ENCODE measurements around the gene ALDH18A1. TPM values are rescaled to one million over a fixed set of nuclear protein-coding genes. Genes with fewer than 3 reads are reported as not detected.

Gene ALDH18A1
- total and polyA plus RNA-seq, 2 donors (not counting 1 experiment from before 2014, with no cell fraction given) = 12.4 to 27.6 TPM

- ChIA-PET POLR2A (no interaction called here), CTCF (no interaction called here)
- Histone ChIP-seq H3K9me3 (ENCODE audit: control extremely low read depth in 1 of 3, control insufficient read depth in 2 of 3, insufficient read depth in 1 of 3, low read length in 2 of 3) (no peaks in the 10 kb centered on the region), H3K4me3 (ENCODE audit: control extremely low read depth in 1 of 5, extremely low read depth in 1 of 5, insufficient read depth in 1 of 5, low read depth in 2 of 5, low read length in 4 of 5) (no peak overlapping the region), H2AFZ (ENCODE audit: insufficient read depth, low read depth, low read length, poor library complexity, severe bottlenecking) (no peak overlapping the region), H4K20me1 (ENCODE audit: control insufficient read depth, insufficient read depth, low read length, poor library complexity, severe bottlenecking) (no peaks in the 10 kb centered on the region), H3K27ac (ENCODE audit: low read length in 2 of 2) (no peak overlapping the region), H3K27me3 (replicated peaks in 1 of 4; ENCODE audit: control extremely low read depth in 1 of 4, control insufficient read depth in 3 of 4, insufficient read depth in 4 of 4, low read length in 3 of 4) (peaks cover 0 to 13% (median 0%) of the 10 kb centered on the region in 4 experiments), H3K79me2 (ENCODE audit: control insufficient read depth, insufficient read depth, low read length) (no peaks in the 10 kb centered on the region), H3K4me2 (replicated peaks; ENCODE audit: low read depth, low read length, poor library complexity, severe bottlenecking) (no peak overlapping the region), H3K4me1 (ENCODE audit: control insufficient read depth in 2 of 2, insufficient read depth in 2 of 2, low read length in 2 of 2) (peaks cover 8 to 11% of the 10 kb centered on the region in 2 donors), H3K36me3 (replicated peaks in 1 of 2; ENCODE audit: control extremely low read depth in 1 of 2, control insufficient read depth in 1 of 2, extremely low read depth in 1 of 2, insufficient read depth in 2 of 2, low read length in 1 of 2) (no peaks in the 10 kb centered on the region), H3K9ac (ENCODE audit: low read length) (no peak overlapping the region)
- Mint-ChIP-seq H3K4me3 (no peak overlapping the region), H3K27me3 (peaks cover 10% of the 10 kb centered on the region), H3K27ac (no peak overlapping the region), H3K4me1 (peaks cover 16% of the 10 kb centered on the region), H3K9me3 (ENCODE audit: insufficient read depth) (no peaks in the 10 kb centered on the region)
- WGBS (ENCODE audit: insufficient coverage) = 100% methylated on average over 5 of the region's 7 CpGs
- intact Hi-C loops (cut with micrococcal nuclease) = loop anchor here (5.0 kb wide), 1 partner anchor 1933 kb away; the partner anchor contains the start of genes MMS19 and UBTD1
- TF ChIP-seq, protein P1, sequence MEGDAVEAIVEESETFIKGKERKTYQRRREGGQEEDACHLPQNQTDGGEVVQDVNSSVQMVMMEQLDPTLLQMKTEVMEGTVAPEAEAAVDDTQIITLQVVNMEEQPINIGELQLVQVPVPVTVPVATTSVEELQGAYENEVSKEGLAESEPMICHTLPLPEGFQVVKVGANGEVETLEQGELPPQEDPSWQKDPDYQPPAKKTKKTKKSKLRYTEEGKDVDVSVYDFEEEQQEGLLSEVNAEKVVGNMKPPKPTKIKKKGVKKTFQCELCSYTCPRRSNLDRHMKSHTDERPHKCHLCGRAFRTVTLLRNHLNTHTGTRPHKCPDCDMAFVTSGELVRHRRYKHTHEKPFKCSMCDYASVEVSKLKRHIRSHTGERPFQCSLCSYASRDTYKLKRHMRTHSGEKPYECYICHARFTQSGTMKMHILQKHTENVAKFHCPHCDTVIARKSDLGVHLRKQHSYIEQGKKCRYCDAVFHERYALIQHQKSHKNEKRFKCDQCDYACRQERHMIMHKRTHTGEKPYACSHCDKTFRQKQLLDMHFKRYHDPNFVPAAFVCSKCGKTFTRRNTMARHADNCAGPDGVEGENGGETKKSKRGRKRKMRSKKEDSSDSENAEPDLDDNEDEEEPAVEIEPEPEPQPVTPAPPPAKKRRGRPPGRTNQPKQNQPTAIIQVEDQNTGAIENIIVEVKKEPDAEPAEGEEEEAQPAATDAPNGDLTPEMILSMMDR (IDR thresholded peaks at IDR 0.05) = no peak
- TF ChIP-seq EZH2 (IDR thresholded peaks at IDR 0.05; ENCODE audit: borderline replicate concordance, insufficient read depth, low read depth, low read length, poor library complexity, severe bottlenecking) = no peak
- ATAC-seq (ENCODE audit: low read depth) (no peak), DNase-seq (no peak)
Measured at GRCh38 chr10:95564291-95564690, 92.2 kb downstream of the ALDH18A1 start.

- H3K9ac ChIP-seq (ENCODE audit: low read length) = no peak overlapping the region
- H3K4me3 ChIP-seq (ENCODE audit: control extremely low read depth in 1 of 5, extremely low read depth in 1 of 5, insufficient read depth in 1 of 5, low read depth in 2 of 5, low read length in 4 of 5) = no peak overlapping the region
- H3K4me3 Mint-ChIP-seq = peak overlapping the region; percentile 86
- no peaks in the 10 kb centered on the region for H3K79me2 ChIP-seq (ENCODE audit: control insufficient read depth, insufficient read depth, low read length)
- H3K4me2 ChIP-seq (replicated peaks; ENCODE audit: low read depth, low read length, poor library complexity, severe bottlenecking) = no peak overlapping the region
- H2AFZ ChIP-seq (ENCODE audit: insufficient read depth, low read depth, low read length, poor library complexity, severe bottlenecking) = peak overlapping the region; percentile 84
- no peak overlapping the region for H3K27ac Mint-ChIP-seq
- TF ChIP-seq, protein P1 (IDR thresholded peaks at IDR 0.05) = no peak
- TF ChIP-seq EZH2 (IDR thresholded peaks at IDR 0.05; ENCODE audit: borderline replicate concordance, insufficient read depth, low read depth, low read length, poor library complexity, severe bottlenecking) = no peak
- no peaks in the 10 kb centered on the region for H3K36me3 ChIP-seq (replicated peaks in 1 of 2; ENCODE audit: control extremely low read depth in 1 of 2, control insufficient read depth in 1 of 2, extremely low read depth in 1 of 2, insufficient read depth in 2 of 2, low read length in 1 of 2)
- ChIA-PET CTCF (interaction anchor here (1.0 kb wide), 1 partner anchor 14 kb away, joined by 3 read pairs; no protein-coding TSS in a partner anchor), POLR2A (no interaction called here)
- no peak overlapping the region for H3K27ac ChIP-seq (ENCODE audit: low read length in 2 of 2)
- ATAC-seq (ENCODE audit: low read depth) = no peak
- H3K4me1 Mint-ChIP-seq = peaks cover 16% of the 10 kb centered on the region
- no peaks in the 10 kb centered on the region for H3K9me3 ChIP-seq (ENCODE audit: control extremely low read depth in 1 of 3, control insufficient read depth in 2 of 3, insufficient read depth in 1 of 3, low read length in 2 of 3)
- WGBS (ENCODE audit: insufficient coverage) = 95% methylated on average over 4 of the region's 7 CpGs
- intact Hi-C loops (cut with micrococcal nuclease) = loop anchor here (5.0 kb wide), 1 partner anchor 1935 kb away; the partner anchor contains the start of genes MMS19 and UBTD1
- H3K4me1 ChIP-seq (ENCODE audit: control insufficient read depth in 2 of 2, insufficient read depth in 2 of 2, low read length in 2 of 2) = peaks cover 8 to 11% of the 10 kb centered on the region in 2 donors
- peak; percentile 12 for DNase-seq
- H4K20me1 ChIP-seq (ENCODE audit: control insufficient read depth, insufficient read depth, low read length, poor library complexity, severe bottlenecking) = no peaks in the 10 kb centered on the region
- peaks cover 21% of the 10 kb centered on the region for H3K27me3 Mint-ChIP-seq
- peaks cover 0 to 13% (median 0%) of the 10 kb centered on the region in 4 experiments for H3K27me3 ChIP-seq (replicated peaks in 1 of 4; ENCODE audit: control extremely low read depth in 1 of 4, control insufficient read depth in 3 of 4, insufficient read depth in 4 of 4, low read length in 3 of 4)
- no peaks in the 10 kb centered on the region for H3K9me3 Mint-ChIP-seq (ENCODE audit: insufficient read depth)
Measured at GRCh38 chr10:95562341-95562965, 94.1 kb downstream of the ALDH18A1 start.

Measured in B cell (primary cell).